ENCODE data around the gene MEG3. TPM values are rescaled to one million over a fixed set of nuclear protein-coding genes. Genes with fewer than 3 reads are reported as not detected.

Gene MEG3
- total RNA-seq, 2 donors from 2014 or later: 0.21 TPM; not detected in 1

DNA sequence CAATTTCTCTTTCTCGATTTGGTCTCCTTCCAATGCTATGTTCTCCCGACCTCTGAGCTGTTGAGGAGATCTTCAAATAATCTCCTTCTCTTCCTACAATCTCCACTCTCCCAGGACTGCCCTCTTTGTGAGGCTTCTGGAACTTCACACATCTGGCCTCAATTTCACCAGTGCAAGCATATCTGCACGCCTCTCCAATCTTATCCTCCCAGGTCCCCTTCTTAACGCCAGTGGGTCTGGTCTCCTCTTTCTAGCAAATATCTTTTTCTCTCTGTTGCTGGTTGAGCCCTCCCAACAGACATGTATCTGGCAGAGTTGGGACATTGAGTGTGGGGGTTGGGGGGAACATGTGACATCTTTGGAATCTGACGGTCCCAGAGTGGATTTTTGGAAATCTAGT, 59.7 kb downstream of the MEG3 start:
- no peaks in the 10 kb centered on the region for H3K9me3 ChIP-seq (ENCODE audit: control insufficient read depth, low read length, poor library complexity, severe bottlenecking)
- H3K4me1 Mint-ChIP-seq: no peaks in the 10 kb centered on the region
- DNase-seq (no peak), ATAC-seq (no peak)
- H3K27me3 Mint-ChIP-seq: peaks cover 43% of the 10 kb centered on the region
- no peak overlapping the region for H3K4me3 Mint-ChIP-seq
- no peaks in the 10 kb centered on the region for H3K36me3 Mint-ChIP-seq (ENCODE audit: low read depth)
- no peak overlapping the region for H3K27ac Mint-ChIP-seq

GRCh38 chr14:100887728-100888335, 61.9 kb downstream of the MEG3 start:
- ATAC-seq: no peak
- H3K36me3 Mint-ChIP-seq (ENCODE audit: low read depth): no peaks in the 10 kb centered on the region
- no peak for DNase-seq
- no peaks in the 10 kb centered on the region for H3K4me1 Mint-ChIP-seq
- no peak overlapping the region for H3K4me3 Mint-ChIP-seq
- H3K27ac Mint-ChIP-seq: peak overlapping the region; percentile 51
- no peaks in the 10 kb centered on the region for H3K9me3 ChIP-seq (ENCODE audit: control insufficient read depth, low read length, poor library complexity, severe bottlenecking)
- H3K27me3 Mint-ChIP-seq: peaks cover 57% of the 10 kb centered on the region

DNA sequence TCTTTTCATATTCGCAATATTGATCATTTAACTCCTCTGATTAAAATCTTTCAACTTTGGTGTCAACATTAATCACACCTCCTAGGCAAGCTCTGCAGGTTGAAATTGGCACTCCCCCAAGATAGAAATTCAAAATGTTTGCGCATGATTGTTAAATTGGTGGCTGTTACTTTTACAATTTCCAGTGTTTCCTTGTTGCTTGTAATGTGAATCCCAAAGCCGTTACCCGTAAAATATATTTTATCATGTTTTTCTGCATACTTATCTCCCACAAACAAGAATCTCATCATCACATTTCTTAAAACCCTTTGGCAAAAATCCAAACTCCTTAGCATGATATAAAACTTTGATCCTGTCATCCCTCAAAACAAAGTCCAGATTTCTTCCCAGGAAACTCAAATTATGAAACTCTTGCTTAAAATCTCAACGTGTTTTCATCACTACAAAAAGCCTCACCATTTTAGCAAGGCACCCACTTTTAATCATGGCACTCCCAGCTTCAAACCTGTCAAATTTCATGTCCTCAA, 62.9 kb downstream of the MEG3 start:
- no peak overlapping the region for H3K27ac Mint-ChIP-seq
- peaks cover 66% of the 10 kb centered on the region for H3K27me3 Mint-ChIP-seq
- DNase-seq (no peak), ATAC-seq (no peak)
- no peaks in the 10 kb centered on the region for H3K36me3 Mint-ChIP-seq (ENCODE audit: low read depth)
- H3K9me3 ChIP-seq (ENCODE audit: control insufficient read depth, low read length, poor library complexity, severe bottlenecking): no peaks in the 10 kb centered on the region
- H3K4me3 Mint-ChIP-seq: no peak overlapping the region
- H3K4me1 Mint-ChIP-seq: no peaks in the 10 kb centered on the region

DNA sequence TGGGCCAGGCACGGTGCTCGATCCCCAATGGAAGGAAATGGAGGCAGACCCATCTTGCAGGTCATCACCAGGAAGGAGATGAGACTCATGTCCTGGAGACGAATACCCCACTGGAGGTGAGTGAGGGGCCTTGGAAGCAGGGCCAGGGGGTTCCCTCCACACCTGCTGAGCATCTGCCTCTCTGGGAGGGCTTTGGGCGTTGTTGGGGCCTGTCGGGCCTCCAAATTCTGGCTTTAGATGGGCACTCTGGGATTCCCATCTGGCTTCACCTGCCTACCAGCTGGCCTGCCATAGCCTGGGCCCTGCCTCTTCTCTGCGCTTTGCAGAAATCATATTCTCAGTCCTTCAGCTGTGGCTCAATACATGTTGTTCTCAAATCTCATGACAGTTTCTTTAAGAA, 63.7 kb downstream of the MEG3 start:
- H3K9me3 ChIP-seq (ENCODE audit: control insufficient read depth, low read length, poor library complexity, severe bottlenecking): no peaks in the 10 kb centered on the region
- Mint-ChIP-seq H3K36me3 (ENCODE audit: low read depth) (no peaks in the 10 kb centered on the region), H3K4me3 (no peak overlapping the region), H3K27ac (peak overlapping the region; percentile 32), H3K27me3 (peaks cover 71% of the 10 kb centered on the region), H3K4me1 (no peaks in the 10 kb centered on the region)
- ATAC-seq (no peak), DNase-seq (no peak)

DNA sequence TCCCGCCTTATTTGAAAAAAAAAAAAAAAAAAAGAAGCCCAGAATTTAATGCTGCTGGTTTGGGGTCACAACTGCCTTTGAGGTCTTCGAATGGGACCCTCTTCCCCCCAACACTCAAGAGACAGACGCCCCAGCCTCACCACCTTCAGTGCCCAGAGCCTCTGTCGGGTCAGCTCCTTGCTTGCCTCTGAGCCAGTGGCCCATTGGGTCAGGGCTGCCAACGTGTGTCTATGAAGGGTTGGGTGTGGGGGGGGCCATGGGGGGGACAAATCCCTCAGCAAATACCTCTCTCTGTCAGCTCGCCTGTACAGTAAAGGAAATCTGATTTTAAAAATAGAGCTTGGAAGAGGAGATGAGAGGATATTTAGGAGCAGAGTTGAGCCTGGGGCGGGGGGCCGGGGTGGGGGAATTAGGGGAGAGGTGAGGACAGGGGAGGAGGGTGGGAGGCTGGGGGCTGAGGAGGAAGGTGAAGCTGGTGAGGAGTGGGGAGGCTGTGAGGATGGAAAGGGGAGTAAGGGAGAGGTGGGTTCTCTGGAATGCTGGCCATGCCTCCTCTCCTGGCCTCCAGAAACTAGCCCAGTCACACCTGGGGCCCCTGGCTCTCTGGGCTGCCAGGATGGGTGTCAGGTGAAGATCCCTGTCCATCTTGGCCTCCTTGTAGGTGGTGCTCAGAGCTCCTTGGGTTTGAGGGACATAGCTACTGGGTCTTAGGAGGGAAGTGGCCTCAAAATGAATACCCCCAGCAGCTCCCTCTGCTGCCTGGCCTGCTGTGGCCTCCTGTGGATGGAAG, 64.3 kb downstream of the MEG3 start:
- no peaks in the 10 kb centered on the region for H3K36me3 Mint-ChIP-seq (ENCODE audit: low read depth)
- no peak overlapping the region for H3K27ac Mint-ChIP-seq
- H3K4me1 Mint-ChIP-seq: no peaks in the 10 kb centered on the region
- no peak overlapping the region for H3K4me3 Mint-ChIP-seq
- no peak for ATAC-seq
- no peaks in the 10 kb centered on the region for H3K9me3 ChIP-seq (ENCODE audit: control insufficient read depth, low read length, poor library complexity, severe bottlenecking)
- peaks cover 78% of the 10 kb centered on the region for H3K27me3 Mint-ChIP-seq
- DNase-seq: no peak

- no peak for ATAC-seq
- no peak for DNase-seq
Measured at GRCh38 chr14:100891051-100891450, 65.1 kb downstream of the MEG3 start.

DNA sequence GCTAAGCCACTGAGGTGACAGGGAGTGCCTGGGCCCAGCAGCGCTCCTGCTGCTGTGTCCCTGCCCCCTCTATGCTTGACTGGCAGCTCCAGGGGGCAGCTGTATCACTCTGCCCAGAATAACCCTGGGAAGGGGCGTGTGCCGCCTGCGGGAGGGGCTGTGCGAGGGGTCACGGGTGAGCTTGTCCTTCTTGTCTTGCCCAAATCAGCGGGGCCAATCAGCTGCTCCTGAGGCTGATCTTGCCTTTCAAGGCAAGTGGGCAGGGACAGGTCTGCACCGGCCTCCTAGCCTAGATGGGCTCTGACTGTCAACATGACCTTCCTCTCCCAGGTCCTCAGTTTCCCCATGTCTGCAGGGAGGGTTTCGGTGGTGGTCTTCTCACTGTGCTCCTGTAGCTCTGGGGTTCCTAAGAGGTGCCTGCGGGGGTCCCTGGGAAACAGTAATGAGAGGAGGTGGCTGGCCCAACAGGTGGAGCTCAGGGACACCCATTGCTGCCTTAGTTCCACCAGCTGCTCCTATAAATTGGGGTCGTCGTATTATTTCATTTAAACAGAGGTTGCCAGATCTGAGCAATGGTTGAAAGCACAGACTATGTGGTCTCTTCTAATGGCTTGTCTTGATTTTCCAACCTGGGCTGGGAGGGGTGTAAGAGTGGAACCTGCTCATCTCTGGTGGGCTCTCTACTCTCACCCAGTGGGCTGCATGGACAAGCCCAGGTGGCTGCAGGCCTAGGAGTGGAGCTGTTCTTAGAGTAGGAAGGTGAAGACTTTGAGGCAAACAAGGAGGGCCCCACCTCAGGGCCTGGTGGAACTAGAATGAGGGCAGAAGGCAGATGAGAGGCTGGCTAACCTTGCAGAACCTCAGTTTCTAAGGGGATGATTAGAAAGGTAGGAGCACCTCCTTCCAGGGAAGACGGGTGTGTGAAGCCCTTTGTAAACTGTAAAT, 65.9 kb downstream of the MEG3 start:
- Mint-ChIP-seq H3K4me3 (no peak overlapping the region), H3K27ac (no peak overlapping the region), H3K4me1 (no peaks in the 10 kb centered on the region), H3K27me3 (peaks cover 78% of the 10 kb centered on the region), H3K36me3 (ENCODE audit: low read depth) (no peaks in the 10 kb centered on the region)
- H3K9me3 ChIP-seq (ENCODE audit: control insufficient read depth, low read length, poor library complexity, severe bottlenecking): no peaks in the 10 kb centered on the region
- DNase-seq (no peak), ATAC-seq (no peak)

More at GRCh38 chr14:100891051-100891450, 65.1 kb downstream of the MEG3 start:
- Mint-ChIP-seq H3K4me3 (no peak overlapping the region), H3K27me3 (peaks cover 79% of the 10 kb centered on the region), H3K27ac (no peak overlapping the region), H3K36me3 (ENCODE audit: low read depth) (no peaks in the 10 kb centered on the region), H3K4me1 (no peaks in the 10 kb centered on the region)
- H3K9me3 ChIP-seq (ENCODE audit: control insufficient read depth, low read length, poor library complexity, severe bottlenecking): no peaks in the 10 kb centered on the region

DNA sequence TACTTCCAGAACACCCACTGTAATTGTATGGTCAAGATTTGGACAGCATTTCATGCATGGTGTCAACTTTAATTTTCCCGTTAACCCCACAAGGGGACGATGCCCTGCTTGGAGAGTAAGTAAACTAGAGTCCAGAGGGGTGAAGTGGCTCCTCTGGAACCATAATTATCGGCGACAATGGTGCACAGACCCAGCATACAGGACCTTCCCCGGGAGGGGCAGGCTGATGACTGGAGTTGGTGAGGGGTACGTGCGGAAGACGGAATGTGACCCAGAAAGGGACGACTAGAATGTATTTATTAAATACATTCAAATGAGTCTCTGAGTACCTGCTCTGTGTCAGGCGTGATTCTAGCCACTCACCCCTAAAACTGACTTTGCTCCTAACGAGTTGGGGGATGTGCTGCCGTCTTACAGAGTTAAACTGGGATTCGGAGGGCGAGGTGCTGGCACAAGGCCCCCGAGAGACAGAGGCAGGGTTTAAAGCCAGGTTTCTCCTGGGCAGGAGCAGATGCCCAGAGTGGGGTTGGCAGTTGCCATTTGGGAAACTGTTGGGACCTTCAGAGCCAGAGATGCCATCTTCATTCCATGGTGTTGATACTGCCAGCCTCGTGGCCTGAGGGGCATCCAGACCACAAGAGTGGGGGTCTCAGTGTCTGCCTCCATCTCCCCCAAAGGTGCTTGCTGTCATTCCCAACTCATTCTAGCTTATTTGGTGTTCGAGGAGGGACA, 66.7 kb downstream of the MEG3 start:
- ATAC-seq (no peak), DNase-seq (no peak)
- H3K9me3 ChIP-seq (ENCODE audit: control insufficient read depth, low read length, poor library complexity, severe bottlenecking): no peaks in the 10 kb centered on the region
- no peaks in the 10 kb centered on the region for H3K36me3 Mint-ChIP-seq (ENCODE audit: low read depth)
- no peak overlapping the region for H3K27ac Mint-ChIP-seq
- no peaks in the 10 kb centered on the region for H3K4me1 Mint-ChIP-seq
- H3K4me3 Mint-ChIP-seq: no peak overlapping the region
- H3K27me3 Mint-ChIP-seq: peaks cover 74% of the 10 kb centered on the region

DNA sequence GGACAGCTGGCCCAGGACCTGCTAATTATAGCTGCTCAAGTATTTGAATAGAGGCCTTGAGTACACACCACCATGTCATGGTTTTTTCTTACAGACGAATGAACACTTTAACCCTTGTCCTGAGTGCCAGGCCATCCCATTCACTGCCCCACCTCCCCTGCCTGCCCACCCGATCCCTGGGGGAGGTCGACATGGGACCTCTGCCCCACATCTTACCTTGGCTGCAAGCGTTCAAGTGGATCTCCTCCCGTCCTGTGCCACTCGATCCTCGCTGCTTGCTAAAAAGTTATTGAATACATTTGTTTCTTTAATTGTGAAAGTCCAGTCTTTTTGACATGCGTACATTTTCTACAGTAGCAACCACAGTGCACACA, 67.3 kb downstream of the MEG3 start:
- Mint-ChIP-seq H3K36me3 (ENCODE audit: low read depth) (no peaks in the 10 kb centered on the region), H3K4me3 (no peak overlapping the region), H3K4me1 (no peaks in the 10 kb centered on the region), H3K27me3 (peaks cover 68% of the 10 kb centered on the region), H3K27ac (no peak overlapping the region)
- H3K9me3 ChIP-seq (ENCODE audit: control insufficient read depth, low read length, poor library complexity, severe bottlenecking): no peaks in the 10 kb centered on the region
- DNase-seq (no peak), ATAC-seq (no peak)

GRCh38 chr14:100893760-100894159, 67.8 kb downstream of the MEG3 start:
- no peaks in the 10 kb centered on the region for H3K4me1 Mint-ChIP-seq

GRCh38 chr14:100894416-100894815, 68.5 kb downstream of the MEG3 start:
- Mint-ChIP-seq H3K4me1 (no peaks in the 10 kb centered on the region), H3K36me3 (ENCODE audit: low read depth) (no peaks in the 10 kb centered on the region), H3K27me3 (peaks cover 69% of the 10 kb centered on the region), H3K4me3 (no peak overlapping the region), H3K27ac (no peak overlapping the region)
- H3K9me3 ChIP-seq (ENCODE audit: control insufficient read depth, low read length, poor library complexity, severe bottlenecking): no peaks in the 10 kb centered on the region
- DNase-seq: no peak
- ATAC-seq: no peak

More at GRCh38 chr14:100893760-100894159, 67.8 kb downstream of the MEG3 start:
- Mint-ChIP-seq H3K4me3 (no peak overlapping the region), H3K27me3 (peaks cover 69% of the 10 kb centered on the region), H3K27ac (no peak overlapping the region), H3K36me3 (ENCODE audit: low read depth) (no peaks in the 10 kb centered on the region)
- ATAC-seq (no peak), DNase-seq (no peak)
- H3K9me3 ChIP-seq (ENCODE audit: control insufficient read depth, low read length, poor library complexity, severe bottlenecking): no peaks in the 10 kb centered on the region

GRCh38 chr14:100895411-100895810, 69.5 kb downstream of the MEG3 start:
- no peaks in the 10 kb centered on the region for H3K4me1 Mint-ChIP-seq
- no peak overlapping the region for H3K4me3 Mint-ChIP-seq
- DNase-seq (no peak), ATAC-seq (no peak)
- no peaks in the 10 kb centered on the region for H3K36me3 Mint-ChIP-seq (ENCODE audit: low read depth)
- no peaks in the 10 kb centered on the region for H3K9me3 ChIP-seq (ENCODE audit: control insufficient read depth, low read length, poor library complexity, severe bottlenecking)
- H3K27me3 Mint-ChIP-seq: peaks cover 75% of the 10 kb centered on the region
- no peak overlapping the region for H3K27ac Mint-ChIP-seq
